OCI-LY7 (cell line): Measurements from ENCODE around the gene PLXNA3.

Experiments used
- CTCF ChIP-seq: fragments of 200-600 bp; sonication (generic); conservative IDR thresholded peaks from 2 replicates; pipeline ENCODE4 v1.5.1; 2014; ENCODE audit warnings: mild to moderate bottlenecking, antibody characterized with exemption, low read length, moderate library complexity, mixed read lengths
- EZH2phosphoT487 ChIP-seq: fragments of 200-600 bp; sonication (generic); IDR thresholded peaks from 2 replicates; pipeline ENCODE4 v1.6.1; 2018; ENCODE audit warnings: low read depth, borderline replicate concordance, mild to moderate bottlenecking, mixed run types, antibody characterized with exemption, low read length, moderate library complexity, mixed read lengths

GRCh38 chrX:154509455-154509854, 51.4 kb downstream of the PLXNA3 start:
- TF ChIP-seq CTCF (no peak), EZH2phosphoT487 (no peak)
